HG03378 (cell line): ENCODE results near the gene FBXL4.
"Not testable (repeated sequence)": the region's sequence is repeated elsewhere in the genome, so short reads cannot be mapped to it uniquely, and the experiment has no call there.

Source experiments
- ATAC-seq: cut with Tn5 transposase; IDR thresholded peaks from one replicate; pipeline ENCODE4 v1.9.1; 2021; ENCODE audit warnings: mild to moderate bottlenecking, moderate library complexity; ENCODE audit not compliant: unreplicated experiment

The FBXL4 gene

DNA sequence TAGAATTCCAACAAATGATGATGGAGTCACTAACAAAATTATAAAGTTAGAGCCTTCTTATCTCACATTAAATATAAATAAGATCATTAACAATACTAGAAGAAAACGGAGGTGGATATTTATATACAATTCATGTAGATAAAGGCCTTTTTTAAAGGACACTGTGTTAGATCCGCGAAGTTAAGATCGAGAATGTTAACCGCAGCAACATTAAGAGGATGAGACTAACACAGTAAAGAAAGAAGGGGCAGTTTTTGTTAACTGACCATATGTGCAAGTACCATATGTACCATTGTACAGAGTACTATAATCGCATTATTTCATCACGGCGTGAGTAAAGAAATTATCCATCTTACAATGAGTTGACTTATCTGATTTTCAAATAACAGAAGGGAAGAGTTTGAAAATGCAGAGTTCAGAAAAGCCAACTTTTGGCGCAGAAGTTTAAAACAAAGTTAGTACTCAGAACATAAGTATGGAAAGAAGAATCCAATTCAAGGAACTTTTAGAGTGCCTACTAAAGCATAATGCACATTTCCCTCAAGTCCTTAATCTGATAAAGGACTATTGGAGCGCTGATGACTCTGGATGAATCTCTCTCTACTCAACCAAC is 1.4 kb downstream of the FBXL4 start:
- no peak for ATAC-seq

DNA sequence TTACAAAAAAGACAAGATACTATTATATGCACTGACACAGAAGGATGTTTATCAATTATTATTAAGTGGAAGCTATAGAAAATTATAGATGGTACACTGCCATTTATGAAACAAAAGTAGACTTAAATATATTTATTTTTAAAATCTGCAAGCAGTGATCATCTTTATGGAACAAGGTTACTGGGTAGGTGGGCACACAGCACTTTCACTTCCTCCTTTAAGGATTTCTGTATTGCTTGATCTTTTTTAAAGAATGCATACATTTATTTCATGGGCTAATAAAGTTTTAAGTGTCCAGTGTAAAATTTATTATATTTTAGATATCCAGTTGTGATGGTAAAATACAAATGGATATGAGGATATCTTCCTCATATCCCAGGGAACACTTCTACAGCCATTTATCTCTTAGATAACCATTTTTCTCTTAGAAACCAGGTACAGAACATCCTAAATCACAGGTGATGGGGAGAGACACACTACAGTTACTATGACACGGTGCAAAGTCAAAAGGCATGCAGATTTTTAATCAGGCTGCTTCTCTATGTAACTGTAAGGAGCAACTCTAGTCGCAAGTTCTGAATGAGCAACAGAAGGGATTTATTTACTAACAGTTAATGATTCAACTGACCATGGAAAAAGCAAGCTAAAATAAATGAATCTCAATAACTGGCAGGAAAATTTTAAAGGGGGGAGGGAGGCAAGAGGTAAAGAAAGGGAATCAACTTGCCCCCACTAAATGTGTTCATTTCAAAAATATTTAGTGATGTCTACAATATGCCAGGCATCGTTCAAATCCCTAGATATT is 2.2 kb downstream of the FBXL4 start:
- ATAC-seq, result no peak

- no peak for ATAC-seq
Observed at GRCh38 chr6:98944598-98945081, 3.1 kb downstream of the FBXL4 start.

DNA sequence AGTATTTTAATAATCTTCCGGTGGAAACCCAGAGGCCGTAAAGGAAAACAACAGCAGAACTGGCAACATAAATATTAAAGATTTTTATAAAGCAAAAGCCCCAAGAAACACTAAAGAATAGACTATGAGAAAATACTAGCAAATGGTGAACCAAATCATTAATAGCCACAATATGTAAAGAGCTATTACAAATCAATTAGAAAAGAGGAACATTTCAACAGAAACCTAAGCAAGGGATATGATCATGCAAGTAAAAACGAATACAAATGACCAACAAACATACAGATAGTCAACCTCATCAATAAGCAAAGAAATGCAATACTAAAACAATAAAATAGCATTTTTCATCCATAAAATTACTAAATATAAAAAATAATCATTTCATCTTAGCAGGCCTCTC is 3.6 kb downstream of the FBXL4 start:
- ATAC-seq, result no peak

DNA sequence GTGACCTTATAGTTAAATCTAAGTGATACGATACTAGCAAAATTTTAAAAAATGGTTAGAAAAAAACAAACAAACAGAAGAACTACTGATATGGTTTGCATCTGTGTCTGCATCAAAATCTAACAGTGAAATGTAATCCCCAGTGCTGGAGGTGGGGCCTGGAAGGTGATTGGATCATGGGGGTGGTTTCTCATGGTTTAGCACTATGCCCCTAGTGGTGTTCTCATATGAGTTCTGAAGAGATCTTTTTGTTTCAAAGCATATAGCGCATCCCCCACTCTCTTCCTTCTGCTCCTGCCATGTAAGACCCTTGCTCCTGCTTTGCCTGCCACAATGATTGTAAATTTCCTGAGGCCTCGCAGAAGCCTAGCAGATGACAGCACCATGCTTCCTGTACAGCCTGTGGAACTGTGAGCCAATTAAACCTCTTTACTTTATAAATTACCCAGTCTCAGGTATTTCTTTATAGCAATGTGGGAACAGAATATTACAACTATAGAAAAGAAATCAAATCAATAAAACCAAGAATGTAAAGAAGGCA is 5.4 kb downstream of the FBXL4 start:
- no peak for ATAC-seq

GRCh38 chr6:98941319-98941718 is 6.4 kb downstream of the FBXL4 start:
- ATAC-seq, result no peak

- no peak for ATAC-seq
Observed at GRCh38 chr6:98937351-98937750, 10.4 kb downstream of the FBXL4 start.

DNA sequence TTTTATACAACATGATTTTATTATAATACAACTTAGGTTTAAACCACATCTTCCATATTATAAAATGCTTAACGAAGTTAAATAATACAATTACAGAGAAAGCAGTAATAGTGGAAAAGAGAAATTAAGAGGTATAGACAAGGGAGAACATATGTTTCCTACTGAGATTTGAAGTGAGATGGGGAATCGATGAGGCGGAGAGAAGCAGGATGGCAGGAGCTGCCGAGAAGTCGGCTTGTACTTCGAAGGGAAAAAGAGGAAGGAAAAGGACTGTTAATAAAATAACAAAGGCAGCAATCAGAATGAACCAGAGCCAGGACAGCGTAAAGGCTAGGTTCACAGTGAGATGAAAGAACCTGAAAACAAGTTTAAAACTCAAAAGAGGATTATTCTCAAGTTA is 15.4 kb downstream of the FBXL4 start:
- ATAC-seq, result no peak

- ATAC-seq, result no peak
Observed at GRCh38 chr6:98931696-98932095, 16.1 kb downstream of the FBXL4 start.

DNA sequence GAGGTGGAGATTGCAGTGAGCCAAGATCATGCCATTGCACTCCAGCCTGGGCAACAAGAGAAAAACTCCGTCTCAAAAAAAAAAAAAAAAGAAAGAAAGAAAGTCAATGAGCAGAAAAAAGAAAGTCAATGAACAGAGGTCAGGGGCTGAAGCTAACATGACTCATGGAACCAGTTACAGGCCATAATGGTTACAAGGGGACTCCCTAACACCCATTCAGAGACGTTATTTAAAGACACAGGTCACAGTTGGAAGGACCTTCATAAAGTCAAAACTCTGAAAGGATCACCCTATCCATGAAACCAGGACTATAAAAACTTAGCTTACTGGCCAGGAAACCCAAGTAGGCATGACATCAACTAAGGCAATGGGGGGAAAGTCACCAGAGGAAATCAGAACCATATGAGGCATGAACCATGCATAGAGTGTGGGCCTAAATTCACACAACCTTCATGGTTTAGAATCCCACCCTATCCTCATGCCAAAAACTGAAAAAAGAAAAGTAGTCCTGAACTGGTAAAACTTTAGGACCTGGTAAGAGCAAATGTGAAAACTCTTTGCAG is 18.2 kb downstream of the FBXL4 start:
- no peak for ATAC-seq

DNA sequence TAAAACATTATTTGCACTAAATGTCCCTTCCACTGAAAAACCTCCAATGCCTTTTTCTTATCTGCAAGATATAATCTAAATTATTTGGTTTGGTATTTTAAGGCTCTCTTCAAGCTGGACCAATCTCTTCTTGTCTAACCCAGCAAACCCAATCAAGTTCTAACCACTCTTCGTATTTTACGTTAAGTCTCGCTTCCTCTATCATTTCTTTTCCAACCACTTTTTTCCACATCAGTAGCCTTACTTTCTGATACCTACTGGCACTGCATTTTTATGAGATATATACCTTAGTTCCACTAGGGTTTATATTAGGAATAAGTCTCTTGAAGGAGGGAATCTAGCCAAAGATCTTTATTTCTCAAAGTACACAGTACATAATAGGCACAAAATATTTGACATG is 19.1 kb downstream of the FBXL4 start:
- ATAC-seq, result no peak

DNA sequence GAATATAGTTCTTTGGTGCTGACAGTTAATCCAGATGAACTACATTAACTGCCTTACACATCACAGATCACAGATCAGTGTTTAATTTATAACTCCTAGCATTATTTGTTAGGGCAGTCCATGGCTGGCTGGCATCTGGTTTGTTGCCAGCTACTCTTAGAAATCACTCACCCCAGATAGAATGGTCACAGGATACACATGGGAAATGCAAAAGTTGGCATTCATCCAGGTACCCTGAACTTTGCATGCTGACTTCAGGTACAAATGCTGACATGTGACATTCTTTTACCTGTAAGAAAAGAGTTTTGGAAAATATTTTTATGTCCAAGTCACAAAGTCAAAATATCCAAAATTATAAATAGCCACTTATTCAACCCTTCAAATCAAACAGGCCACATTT is 20.2 kb downstream of the FBXL4 start:
- ATAC-seq, result no peak

- no peak for ATAC-seq
Observed at GRCh38 chr6:98925831-98926230, 21.9 kb downstream of the FBXL4 start.

DNA sequence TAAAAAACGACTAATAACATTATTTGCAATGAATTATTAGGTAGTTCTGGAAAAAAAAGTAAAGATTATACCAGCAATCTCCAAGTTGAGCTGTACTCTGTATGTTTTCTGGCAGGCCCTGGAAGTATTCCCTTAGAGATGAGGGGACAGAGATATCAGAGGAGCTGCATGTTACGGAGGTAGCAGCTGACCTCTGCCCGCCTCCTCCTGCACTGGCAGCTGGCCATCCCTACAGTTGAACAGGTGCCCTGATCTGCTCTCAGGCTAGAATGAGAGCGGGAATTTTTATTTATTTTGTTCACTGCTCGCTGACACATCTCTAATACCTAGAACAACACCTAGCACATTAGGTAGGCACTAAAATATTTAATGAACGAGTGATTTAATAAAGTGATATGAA is 23.1 kb downstream of the FBXL4 start:
- ATAC-seq, result no peak

- peak; percentile 92 for ATAC-seq
Observed at GRCh38 chr6:98920904-98921431, 26.8 kb downstream of the FBXL4 start.

DNA sequence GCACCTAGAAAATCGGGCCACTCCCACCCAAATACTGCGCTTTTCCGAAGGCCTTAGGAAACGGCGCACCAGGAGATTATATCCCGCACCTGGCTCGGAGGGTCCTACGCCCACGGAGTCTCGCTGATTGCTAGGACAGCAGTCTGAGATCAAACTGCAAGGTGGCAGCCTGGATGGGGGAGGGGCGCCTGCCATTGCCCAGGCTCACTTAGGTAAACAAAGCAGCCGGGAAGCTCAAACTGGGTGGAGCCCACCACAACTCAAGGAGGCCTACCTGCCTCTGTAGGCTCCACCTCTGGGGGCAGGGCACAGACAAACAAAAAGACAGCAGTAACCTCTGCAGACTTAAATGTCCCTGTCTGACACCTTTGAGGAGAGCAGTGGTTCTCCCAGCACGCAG is 36.8 kb downstream of the FBXL4 start:
- not testable (repeated sequence) for ATAC-seq

GRCh38 chr6:98909236-98909635 is 38.5 kb downstream of the FBXL4 start:
- no peak for ATAC-seq

GRCh38 chr6:98906342-98906741 is 41.4 kb downstream of the FBXL4 start:
- not testable (repeated sequence) for ATAC-seq

DNA sequence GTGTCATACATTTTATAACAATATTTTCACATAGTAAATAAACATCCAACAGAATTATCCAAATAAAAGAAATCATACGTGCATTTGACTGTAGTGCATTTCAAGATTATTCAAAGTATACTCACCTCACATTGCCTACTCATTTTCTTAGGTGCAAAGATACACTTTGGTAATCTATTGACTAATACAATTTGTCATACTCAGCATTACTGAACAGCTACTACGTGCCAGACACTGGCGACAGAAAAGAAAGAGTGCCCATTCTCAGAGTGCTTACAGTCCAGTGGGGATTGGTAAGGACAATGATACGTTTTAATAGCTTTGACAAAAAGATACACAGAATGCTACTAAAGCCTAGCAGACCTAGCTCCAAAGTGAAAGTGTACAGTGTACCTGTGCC is 42.0 kb downstream of the FBXL4 start:
- no peak for ATAC-seq

DNA sequence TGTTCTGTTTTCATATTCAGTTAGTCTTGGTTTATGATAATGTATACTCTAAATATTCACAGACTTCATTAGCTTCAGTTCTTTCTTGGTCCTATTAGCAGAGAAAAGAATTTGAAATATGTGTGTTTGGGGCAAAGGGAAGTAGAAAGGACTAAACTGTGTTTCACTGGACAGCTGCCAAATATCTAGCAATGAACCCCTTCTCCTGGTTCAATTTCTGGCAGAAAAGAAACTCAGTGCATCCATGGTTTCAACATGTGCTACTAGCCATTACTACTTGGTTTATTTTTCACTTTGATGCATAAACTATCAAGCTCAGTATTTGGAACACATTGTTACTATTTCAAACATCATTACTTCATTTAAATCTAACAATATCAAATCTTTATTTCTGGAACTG is 43.6 kb downstream of the FBXL4 start:
- no peak for ATAC-seq

DNA sequence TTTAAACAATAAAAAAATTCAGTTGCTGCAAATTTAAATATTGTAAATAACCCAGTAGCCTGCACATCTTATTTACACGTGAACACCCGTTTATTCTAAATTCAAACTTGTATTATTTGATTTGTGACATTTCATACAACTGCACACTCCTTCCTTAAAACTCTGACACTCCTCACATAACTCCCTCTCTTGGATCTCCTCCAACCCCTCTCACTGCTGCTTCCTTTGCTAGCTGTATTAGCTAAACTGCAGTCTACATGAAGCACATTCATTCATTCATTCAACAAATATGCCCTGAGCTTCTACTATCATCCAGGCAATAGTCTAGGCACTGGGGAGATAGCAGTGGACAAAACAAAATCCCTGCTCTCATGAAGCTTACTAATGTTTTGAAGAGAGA is 47.0 kb downstream of the FBXL4 start:
- ATAC-seq, result no peak

GRCh38 chr6:98894810-98895209 is 52.9 kb downstream of the FBXL4 start:
- no peak for ATAC-seq
